Measurements from ENCODE around the gene MRPL52.
"Not testable (repeated sequence)": the region's sequence is repeated elsewhere in the genome, so short reads cannot be mapped to it uniquely, and the experiment has no call there.

MRPL52 gene

DNA sequence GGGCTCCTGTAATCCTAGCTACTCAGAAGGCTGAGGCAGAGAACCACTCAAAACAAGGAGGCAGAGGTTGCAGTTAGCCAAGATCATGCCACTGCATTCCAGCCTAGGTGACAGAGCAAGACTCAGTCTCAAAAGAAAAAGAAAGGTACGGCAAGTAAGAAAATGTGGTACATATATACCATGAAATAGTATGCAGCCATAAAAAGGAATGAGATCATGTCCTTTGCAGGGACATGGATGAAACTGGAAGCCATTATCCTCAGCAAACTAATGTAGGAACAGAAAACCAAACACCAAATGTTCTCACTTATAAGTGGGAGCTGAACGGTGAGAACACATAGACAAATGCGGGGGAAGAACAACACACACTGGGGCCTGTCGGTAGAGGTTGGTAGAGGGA, 24.5 kb upstream of the MRPL52 start:
- not testable (repeated sequence) for H3K4me3 ChIP-seq (ENCODE audit: low read depth, low read length)
- CTCF ChIA-PET = interaction anchor here (0.5 to 0.7 kb wide), 4 partner anchors 27 to 235 kb away, joined by 3 to 6 read pairs (median 4); no protein-coding TSS in a partner anchor
- peak; percentile 95 for TF ChIP-seq ZNF146 (tag by site-specific recombination; IDR thresholded peaks at IDR 0.05)

DNA sequence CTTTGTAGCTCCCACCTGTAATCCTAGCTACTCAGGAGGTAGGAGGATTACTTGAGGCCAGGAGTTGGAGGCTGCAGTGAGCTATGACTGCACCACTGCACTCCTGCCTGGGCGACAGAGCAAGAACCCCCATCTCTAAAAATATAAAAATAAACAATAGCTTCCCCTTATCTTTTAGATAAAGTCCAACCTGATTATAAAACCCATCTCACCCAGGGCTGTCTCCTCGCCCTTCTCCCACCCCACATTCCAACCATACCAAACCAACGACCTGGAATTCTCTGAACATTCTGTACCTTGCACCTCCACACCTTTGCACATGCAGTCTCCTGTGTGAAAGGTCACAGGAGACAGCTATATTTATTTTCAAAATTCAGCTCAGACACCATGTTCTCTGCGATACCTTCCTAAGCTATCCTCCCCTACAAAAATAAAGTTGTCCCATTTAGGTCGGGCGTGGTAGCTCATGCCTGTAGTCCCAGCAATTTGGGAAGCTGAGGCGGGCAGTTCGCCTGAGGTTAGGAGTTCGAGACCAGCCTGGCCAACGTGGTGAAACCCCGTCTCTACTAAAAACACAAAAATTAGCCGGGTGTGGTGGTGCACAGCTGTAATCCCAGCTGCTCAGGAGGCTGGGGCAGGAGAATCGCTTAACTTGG, 22.1 kb upstream of the MRPL52 start:
- POLR2A ChIA-PET = interaction anchor here (0.9 kb wide), 2 partner anchors 10 to 15 kb away, joined by 3 to 5 read pairs; no protein-coding TSS in a partner anchor
- CTCF ChIA-PET = interaction anchor here (0.6 to 2.6 kb wide), 9 partner anchors 12 to 263 kb away, joined by 3 to 8 read pairs (median 5); no protein-coding TSS in a partner anchor
- no peak overlapping the region for H3K27ac ChIP-seq (ENCODE audit: extremely low read depth, low read depth, low read length)
- no peaks in the 10 kb centered on the region for H3K36me3 ChIP-seq (ENCODE audit: control insufficient read depth in 2 of 2, insufficient read depth in 1 of 2, low read length in 2 of 2)
- no peak overlapping the region for H3K4me3 ChIP-seq (ENCODE audit: low read depth, low read length)
- no peaks in the 10 kb centered on the region for H3K9me3 ChIP-seq (ENCODE audit: control insufficient read depth, insufficient read depth, low read depth, low read length)
- TF ChIP-seq, protein P1, sequence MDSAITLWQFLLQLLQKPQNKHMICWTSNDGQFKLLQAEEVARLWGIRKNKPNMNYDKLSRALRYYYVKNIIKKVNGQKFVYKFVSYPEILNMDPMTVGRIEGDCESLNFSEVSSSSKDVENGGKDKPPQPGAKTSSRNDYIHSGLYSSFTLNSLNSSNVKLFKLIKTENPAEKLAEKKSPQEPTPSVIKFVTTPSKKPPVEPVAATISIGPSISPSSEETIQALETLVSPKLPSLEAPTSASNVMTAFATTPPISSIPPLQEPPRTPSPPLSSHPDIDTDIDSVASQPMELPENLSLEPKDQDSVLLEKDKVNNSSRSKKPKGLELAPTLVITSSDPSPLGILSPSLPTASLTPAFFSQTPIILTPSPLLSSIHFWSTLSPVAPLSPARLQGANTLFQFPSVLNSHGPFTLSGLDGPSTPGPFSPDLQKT (IDR thresholded peaks at IDR 0.05; ENCODE audit: borderline replicate concordance, low read depth, low read length) = no peak
- TF ChIP-seq, protein P2, sequence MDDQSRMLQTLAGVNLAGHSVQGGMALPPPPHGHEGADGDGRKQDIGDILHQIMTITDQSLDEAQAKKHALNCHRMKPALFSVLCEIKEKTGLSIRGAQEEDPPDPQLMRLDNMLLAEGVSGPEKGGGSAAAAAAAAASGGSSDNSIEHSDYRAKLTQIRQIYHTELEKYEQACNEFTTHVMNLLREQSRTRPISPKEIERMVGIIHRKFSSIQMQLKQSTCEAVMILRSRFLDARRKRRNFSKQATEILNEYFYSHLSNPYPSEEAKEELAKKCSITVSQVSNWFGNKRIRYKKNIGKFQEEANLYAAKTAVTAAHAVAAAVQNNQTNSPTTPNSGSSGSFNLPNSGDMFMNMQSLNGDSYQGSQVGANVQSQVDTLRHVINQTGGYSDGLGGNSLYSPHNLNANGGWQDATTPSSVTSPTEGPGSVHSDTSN (CRISPR knock-in tag; IDR thresholded peaks at IDR 0.05) = no peak
- TF ChIP-seq ZNF776 (tag by site-specific recombination; IDR thresholded peaks at IDR 0.05; ENCODE audit: borderline replicate concordance) (no peak), GLIS2 (tag by site-specific recombination; IDR thresholded peaks at IDR 0.05) (no peak), ZNF426 (tag by site-specific recombination; IDR thresholded peaks at IDR 0.05) (no peak), ZNF621 (tag by site-specific recombination; IDR thresholded peaks at IDR 0.05) (no peak), ZNF561 (tag by site-specific recombination; IDR thresholded peaks at IDR 0.05; ENCODE audit: borderline replicate concordance) (no peak), ZNF837 (tag by site-specific recombination; IDR thresholded peaks at IDR 0.05) (no peak), ZNF473 (tag by site-specific recombination; IDR thresholded peaks at IDR 0.05) (no peak), ZNF76 (tag by site-specific recombination; IDR thresholded peaks at IDR 0.05; ENCODE audit: borderline replicate concordance, low read depth) (no peak), ZNF596 (tag by site-specific recombination; IDR thresholded peaks at IDR 0.05) (no peak), SP2 (tag by site-specific recombination; IDR thresholded peaks at IDR 0.05) (no peak), ZNF311 (tag by site-specific recombination; IDR thresholded peaks at IDR 0.05; ENCODE audit: borderline replicate concordance) (no peak), ZNF670 (tag by site-specific recombination; IDR thresholded peaks at IDR 0.05; ENCODE audit: low read depth) (no peak), ZNF10 (tag by site-specific recombination; IDR thresholded peaks at IDR 0.05) (no peak), ZNF175 (tag by site-specific recombination; IDR thresholded peaks at IDR 0.05) (no peak)
- TF ChIP-seq, protein P3, sequence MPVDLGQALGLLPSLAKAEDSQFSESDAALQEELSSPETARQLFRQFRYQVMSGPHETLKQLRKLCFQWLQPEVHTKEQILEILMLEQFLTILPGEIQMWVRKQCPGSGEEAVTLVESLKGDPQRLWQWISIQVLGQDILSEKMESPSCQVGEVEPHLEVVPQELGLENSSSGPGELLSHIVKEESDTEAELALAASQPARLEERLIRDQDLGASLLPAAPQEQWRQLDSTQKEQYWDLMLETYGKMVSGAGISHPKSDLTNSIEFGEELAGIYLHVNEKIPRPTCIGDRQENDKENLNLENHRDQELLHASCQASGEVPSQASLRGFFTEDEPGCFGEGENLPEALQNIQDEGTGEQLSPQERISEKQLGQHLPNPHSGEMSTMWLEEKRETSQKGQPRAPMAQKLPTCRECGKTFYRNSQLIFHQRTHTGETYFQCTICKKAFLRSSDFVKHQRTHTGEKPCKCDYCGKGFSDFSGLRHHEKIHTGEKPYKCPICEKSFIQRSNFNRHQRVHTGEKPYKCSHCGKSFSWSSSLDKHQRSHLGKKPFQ (tag by site-specific recombination; IDR thresholded peaks at IDR 0.05) = no peak
- TF ChIP-seq, protein P4, sequence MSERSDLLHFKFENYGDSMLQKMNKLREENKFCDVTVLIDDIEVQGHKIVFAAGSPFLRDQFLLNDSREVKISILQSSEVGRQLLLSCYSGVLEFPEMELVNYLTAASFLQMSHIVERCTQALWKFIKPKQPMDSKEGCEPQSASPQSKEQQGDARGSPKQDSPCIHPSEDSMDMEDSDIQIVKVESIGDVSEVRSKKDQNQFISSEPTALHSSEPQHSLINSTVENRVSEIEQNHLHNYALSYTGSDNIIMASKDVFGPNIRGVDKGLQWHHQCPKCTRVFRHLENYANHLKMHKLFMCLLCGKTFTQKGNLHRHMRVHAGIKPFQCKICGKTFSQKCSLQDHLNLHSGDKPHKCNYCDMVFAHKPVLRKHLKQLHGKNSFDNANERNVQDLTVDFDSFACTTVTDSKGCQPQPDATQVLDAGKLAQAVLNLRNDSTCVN (tag by site-specific recombination; optimal IDR thresholded peaks at IDR 0.05) = no peak
- TF ChIP-seq, protein P5, sequence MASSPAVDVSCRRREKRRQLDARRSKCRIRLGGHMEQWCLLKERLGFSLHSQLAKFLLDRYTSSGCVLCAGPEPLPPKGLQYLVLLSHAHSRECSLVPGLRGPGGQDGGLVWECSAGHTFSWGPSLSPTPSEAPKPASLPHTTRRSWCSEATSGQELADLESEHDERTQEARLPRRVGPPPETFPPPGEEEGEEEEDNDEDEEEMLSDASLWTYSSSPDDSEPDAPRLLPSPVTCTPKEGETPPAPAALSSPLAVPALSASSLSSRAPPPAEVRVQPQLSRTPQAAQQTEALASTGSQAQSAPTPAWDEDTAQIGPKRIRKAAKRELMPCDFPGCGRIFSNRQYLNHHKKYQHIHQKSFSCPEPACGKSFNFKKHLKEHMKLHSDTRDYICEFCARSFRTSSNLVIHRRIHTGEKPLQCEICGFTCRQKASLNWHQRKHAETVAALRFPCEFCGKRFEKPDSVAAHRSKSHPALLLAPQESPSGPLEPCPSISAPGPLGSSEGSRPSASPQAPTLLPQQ (tag by site-specific recombination; IDR thresholded peaks at IDR 0.05) = no peak
- H3K4me1 ChIP-seq (ENCODE audit: control insufficient read depth, insufficient read depth, low read length) = no peaks in the 10 kb centered on the region

More for the DNA sequence above, 24.5 kb upstream of the MRPL52 start:
- H3K9me3 ChIP-seq (ENCODE audit: control insufficient read depth, insufficient read depth, low read depth, low read length); POLR2A ChIA-PET; H3K4me1 ChIP-seq (ENCODE audit: control insufficient read depth, insufficient read depth, low read length); H3K36me3 ChIP-seq (ENCODE audit: control insufficient read depth in 2 of 2, insufficient read depth in 1 of 2, low read length in 2 of 2); H3K27ac ChIP-seq (ENCODE audit: extremely low read depth, low read depth, low read length): not testable (repeated sequence)
